NT2/D1 (cell line): ENCODE measurements around the gene IFRD2.

Experiments used
- DNase-seq: peaks from one replicate; pipeline ENCODE4 v3.0.0-alpha.2; 2011; ENCODE audit warnings: low read depth, low spot score
- H3K27me3 ChIP-seq: 2 replicates; pipeline ENCODE4 v1.6.0; 2011; ENCODE audit warnings: mild to moderate bottlenecking; ENCODE audit not compliant: insufficient read length, insufficient read depth
- H3K36me3 ChIP-seq: 2 replicates; pipeline ENCODE4 v1.6.1; 2011; ENCODE audit warnings: mild to moderate bottlenecking, low read length, mixed read lengths; ENCODE audit not compliant: insufficient read depth, insufficient read length
- H3K4me1 ChIP-seq: 2 replicates; pipeline ENCODE4 v1.5.1; 2011; ENCODE audit not compliant: insufficient read depth, insufficient read length
- H3K4me3 ChIP-seq: 2 replicates; pipeline ENCODE4 v1.5.1; 2011; ENCODE audit warnings: low read depth; ENCODE audit not compliant: insufficient read length
- H3K9ac ChIP-seq: 2 replicates; pipeline ENCODE4 v1.6.0; 2011; ENCODE audit warnings: low read depth; ENCODE audit not compliant: insufficient read length
- H3K9me3 ChIP-seq: 2 replicates; pipeline ENCODE4 v1.5.1; 2011; ENCODE audit warnings: mild to moderate bottlenecking, low read length; ENCODE audit not compliant: insufficient read depth
- SUZ12 ChIP-seq: IDR thresholded peaks from 2 replicates; pipeline ENCODE4 v1.6.1; 2011; ENCODE audit not compliant: insufficient read length, insufficient read depth; ENCODE audit errors: extremely low read depth
- YY1 ChIP-seq: IDR thresholded peaks from 2 replicates; pipeline ENCODE4 v1.6.1; 2011; ENCODE audit not compliant: insufficient read length, insufficient read depth
- ZNF274 ChIP-seq: IDR thresholded peaks from 2 replicates; pipeline ENCODE4 v1.6.1; 2011; ENCODE audit warnings: mild to moderate bottlenecking, low read depth, low read length

Gene IFRD2

DNA sequence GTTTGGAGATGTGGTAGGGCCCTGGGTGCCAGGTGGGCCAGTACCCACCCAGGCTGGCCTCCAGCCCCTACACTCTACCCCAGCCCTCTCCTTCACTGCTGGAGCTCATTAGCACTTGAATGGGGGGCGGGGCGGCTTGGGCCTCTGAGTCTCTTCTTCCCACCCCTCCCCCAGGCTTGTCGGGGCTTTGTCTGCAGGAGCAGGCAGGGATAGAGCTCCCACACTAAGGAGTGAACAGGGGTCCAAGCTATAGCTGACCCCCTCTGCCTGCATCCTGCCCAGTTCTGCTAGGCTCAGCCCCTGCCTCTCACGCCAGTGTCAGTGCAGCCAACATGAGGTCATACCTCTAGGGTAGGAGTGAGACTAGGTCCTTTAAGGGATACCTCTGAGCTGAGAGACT is 51.1 kb downstream of the IFRD2 start:
- no peaks in the 10 kb centered on the region for H3K27me3 ChIP-seq
- peak; percentile 94 for DNase-seq
- no peak for TF ChIP-seq YY1
- no peak for TF ChIP-seq ZNF274
- no peak for TF ChIP-seq SUZ12
- peak overlapping the region; percentile 21 for H3K4me3 ChIP-seq
- H3K9me3 ChIP-seq: no peaks in the 10 kb centered on the region
- peaks cover 64% of the 10 kb centered on the region for H3K4me1 ChIP-seq
- peaks cover 65% of the 10 kb centered on the region for H3K36me3 ChIP-seq
- H3K9ac ChIP-seq: peak overlapping the region; percentile 83

DNA sequence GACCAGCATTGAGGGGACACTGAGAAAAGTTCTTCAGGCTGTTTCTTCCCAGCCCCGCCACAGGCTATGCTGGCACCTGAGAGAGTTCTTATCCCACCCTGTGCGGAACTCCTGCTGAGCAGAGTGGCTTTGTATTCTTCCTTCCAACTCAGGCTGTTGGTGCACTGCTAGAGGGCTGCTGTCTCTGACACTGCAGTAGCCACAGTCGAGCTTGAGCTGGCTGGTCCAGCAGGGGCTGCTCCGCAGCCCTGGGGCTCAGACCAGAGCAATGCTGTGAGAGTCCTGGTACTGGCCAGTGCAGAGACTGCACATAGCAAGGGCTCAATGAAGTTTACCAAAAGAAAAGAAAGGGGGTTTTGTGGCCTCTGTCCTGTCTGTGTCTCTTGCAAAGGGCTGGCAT is 52.6 kb downstream of the IFRD2 start:
- peaks cover 58% of the 10 kb centered on the region for H3K4me1 ChIP-seq
- peaks cover 56% of the 10 kb centered on the region for H3K36me3 ChIP-seq
- no peak overlapping the region for H3K4me3 ChIP-seq

DNA sequence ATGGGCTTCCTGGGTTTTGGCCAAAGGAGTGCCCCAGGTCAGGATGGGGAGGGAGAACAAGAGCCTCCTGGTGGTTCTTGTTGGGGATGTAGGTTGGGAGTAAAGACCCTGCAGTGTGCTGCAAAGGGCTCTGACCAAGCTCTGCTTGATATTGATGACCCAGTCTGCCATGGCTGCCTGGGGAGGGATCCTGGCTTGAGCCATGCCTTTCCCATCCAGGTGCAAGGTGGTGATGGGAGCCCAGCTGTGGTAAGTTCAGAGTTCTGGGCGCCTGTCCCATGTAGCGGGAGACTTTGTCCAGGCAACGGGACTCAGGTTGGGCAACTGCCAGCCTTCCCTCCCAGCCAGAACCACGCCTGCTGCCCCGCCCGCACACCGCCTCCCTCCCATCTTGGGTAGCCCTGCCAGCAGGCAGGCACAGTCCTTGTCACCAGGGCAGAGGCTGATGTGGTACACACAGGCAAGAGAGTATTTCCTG is 53.6 kb downstream of the IFRD2 start:
- no peaks in the 10 kb centered on the region for H3K27me3 ChIP-seq
- no peak for DNase-seq
- H3K4me1 ChIP-seq: peaks cover 57% of the 10 kb centered on the region
- H3K9ac ChIP-seq: peak overlapping the region; percentile 53
- no peaks in the 10 kb centered on the region for H3K9me3 ChIP-seq
- no peak overlapping the region for H3K4me3 ChIP-seq
- peaks cover 47% of the 10 kb centered on the region for H3K36me3 ChIP-seq
- TF ChIP-seq SUZ12 (no peak), ZNF274 (no peak), YY1 (no peak)

More for the DNA sequence above, 52.6 kb downstream of the IFRD2 start:
- no peaks in the 10 kb centered on the region for H3K9me3 ChIP-seq
- peak overlapping the region; percentile 53 for H3K9ac ChIP-seq
- no peak for TF ChIP-seq SUZ12
- TF ChIP-seq ZNF274: no peak
- TF ChIP-seq YY1: no peak
- no peak for DNase-seq
- H3K27me3 ChIP-seq: no peaks in the 10 kb centered on the region

- peak overlapping the region; percentile 96 for H3K4me3 ChIP-seq
- no peak for DNase-seq
Measured at GRCh38 chr3:50237754-50238548, 54.3 kb downstream of the IFRD2 start.

More at GRCh38 chr3:50237754-50238548, 54.3 kb downstream of the IFRD2 start:
- Histone ChIP-seq H3K9ac (peak overlapping the region; percentile 98), H3K9me3 (no peaks in the 10 kb centered on the region), H3K36me3 (peaks cover 43% of the 10 kb centered on the region), H3K27me3 (no peaks in the 10 kb centered on the region), H3K4me1 (peaks cover 57% of the 10 kb centered on the region)
- TF ChIP-seq YY1: no peak
- TF ChIP-seq ZNF274: no peak
- TF ChIP-seq SUZ12: no peak
